ENCODE measurements around the gene USP36.

USP36 gene

DNA sequence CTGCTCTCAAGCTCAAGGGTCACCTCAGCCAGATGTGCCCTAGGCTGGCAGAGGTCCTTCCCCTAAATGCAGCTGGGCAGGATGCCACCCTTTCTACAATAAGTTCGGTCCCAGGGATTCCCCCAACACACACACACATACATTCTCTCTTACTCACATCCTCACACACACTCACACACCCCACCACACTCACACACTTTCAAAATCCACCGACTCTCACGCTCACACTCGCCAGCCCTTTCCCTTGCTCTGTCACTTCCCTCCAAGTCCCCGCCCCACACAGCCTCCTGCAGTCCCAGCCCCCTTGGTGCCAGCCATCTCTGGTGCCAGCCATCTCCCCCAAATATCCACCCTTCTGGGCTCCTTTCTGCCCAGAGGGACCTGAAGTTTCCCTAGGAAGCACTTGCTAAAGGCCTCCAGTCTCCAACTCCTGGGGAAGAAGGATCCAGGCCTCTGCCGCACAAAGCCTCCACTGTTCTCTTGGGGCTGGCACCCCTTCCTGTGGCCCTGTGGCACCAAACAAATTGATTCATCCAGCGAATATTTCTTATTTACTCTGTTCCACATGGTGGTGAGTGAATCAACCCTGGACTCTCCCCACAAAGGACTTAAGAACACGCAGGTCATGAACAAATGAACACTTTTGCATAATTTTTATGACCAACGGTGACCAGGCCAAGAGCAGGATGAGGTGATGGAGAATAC lies 3.8 kb upstream of the USP36 start:
- TF ChIP-seq, protein P1, sequence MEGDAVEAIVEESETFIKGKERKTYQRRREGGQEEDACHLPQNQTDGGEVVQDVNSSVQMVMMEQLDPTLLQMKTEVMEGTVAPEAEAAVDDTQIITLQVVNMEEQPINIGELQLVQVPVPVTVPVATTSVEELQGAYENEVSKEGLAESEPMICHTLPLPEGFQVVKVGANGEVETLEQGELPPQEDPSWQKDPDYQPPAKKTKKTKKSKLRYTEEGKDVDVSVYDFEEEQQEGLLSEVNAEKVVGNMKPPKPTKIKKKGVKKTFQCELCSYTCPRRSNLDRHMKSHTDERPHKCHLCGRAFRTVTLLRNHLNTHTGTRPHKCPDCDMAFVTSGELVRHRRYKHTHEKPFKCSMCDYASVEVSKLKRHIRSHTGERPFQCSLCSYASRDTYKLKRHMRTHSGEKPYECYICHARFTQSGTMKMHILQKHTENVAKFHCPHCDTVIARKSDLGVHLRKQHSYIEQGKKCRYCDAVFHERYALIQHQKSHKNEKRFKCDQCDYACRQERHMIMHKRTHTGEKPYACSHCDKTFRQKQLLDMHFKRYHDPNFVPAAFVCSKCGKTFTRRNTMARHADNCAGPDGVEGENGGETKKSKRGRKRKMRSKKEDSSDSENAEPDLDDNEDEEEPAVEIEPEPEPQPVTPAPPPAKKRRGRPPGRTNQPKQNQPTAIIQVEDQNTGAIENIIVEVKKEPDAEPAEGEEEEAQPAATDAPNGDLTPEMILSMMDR (IDR thresholded peaks at IDR 0.05; ENCODE audit: low read depth, low read length), result no peak
- DNase-seq (ENCODE audit: extremely low read depth, low read depth), result no peak

DNA sequence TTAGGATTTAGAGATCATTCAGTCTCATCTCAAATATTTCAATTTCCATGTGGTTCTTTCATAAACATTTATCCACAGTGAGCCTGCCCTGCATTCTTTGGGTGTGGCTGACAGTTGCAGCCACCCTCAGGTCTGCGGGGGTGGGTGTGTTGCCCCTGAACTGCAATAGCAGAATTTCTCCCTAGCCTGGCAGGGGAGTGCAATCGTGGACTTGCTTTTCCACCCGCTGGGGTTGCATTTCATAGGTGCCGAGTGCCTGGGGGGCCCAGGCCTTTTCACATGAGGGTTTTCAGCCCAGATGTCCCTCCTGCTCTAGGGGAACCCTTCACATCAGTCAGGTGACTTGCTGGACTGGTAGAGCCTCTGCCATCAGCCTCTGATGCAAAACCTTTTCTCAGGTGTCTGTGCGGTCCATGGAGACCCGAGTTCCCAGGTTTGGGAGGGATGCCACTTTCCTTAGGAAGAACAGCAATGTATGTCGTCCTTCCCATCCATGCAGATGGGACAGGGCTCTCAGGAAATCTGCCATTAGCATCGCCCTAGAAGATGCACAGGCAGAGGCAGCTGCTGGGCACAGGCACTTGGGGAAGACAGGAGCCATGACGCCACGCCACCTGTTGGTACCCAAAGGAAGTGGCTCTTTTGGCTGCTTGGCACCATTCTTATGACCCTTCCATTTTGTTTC lies 2.4 kb upstream of the USP36 start:
- TF ChIP-seq, protein P1 (IDR thresholded peaks at IDR 0.05; ENCODE audit: low read depth, low read length), result peak; percentile 32
- DNase-seq (ENCODE audit: extremely low read depth, low read depth), result no peak

DNA sequence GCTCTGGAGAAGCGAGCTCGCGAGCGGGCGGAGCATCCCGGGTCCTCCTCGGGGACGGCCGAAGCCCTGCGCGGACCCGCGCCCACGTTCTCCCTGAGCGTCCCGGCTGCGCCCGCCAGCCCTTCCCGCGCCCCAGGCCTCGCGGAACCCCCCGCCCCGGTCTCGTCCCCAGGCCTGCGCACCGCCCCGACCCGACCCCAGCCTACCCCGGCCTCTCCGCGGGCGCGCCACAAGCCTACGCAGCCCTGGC lies 159 bp downstream of the USP36 start:
- no peak for DNase-seq (ENCODE audit: extremely low read depth, low read depth)
- TF ChIP-seq, protein P1 (IDR thresholded peaks at IDR 0.05; ENCODE audit: low read depth, low read length), result no peak

DNA sequence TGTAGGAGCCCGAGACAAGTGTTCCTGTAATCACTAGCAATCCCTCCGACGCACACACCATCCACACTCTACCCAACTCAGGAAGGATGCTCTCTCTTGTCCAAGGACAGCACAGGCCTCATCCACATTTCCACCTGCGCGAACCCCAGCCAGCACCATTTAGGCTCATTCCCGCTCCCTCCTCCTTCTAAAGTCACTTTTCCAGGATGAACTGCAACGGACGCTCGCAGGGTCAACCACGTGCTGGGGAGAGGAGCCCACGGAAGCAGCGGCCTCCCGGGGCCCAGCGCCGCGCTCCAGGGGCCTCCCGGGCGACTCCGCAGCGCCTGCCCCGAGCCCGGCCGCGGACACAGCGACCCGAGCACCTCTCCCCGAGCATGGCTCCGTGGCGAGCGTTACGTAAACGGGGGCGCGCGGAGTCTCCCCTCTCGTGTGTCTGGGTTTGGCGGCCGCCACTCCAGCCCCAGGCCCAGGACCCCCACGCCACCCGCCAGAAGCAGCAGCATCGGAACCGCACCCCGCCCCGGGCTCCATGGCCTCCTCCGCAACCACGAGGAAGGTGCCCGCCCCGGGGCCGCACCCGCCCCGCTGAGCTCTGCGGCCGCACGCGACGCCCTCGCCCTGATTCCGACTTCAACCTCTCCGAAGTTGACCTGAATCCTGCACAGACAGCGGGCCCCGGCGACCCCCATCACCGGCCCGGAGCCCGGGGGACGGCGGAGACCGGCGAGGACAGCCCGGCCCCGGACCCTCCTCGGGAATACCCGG lies 668 bp downstream of the USP36 start:
- no peak for DNase-seq (ENCODE audit: extremely low read depth, low read depth)
- TF ChIP-seq, protein P1 (IDR thresholded peaks at IDR 0.05; ENCODE audit: low read depth, low read length), result no peak

DNA sequence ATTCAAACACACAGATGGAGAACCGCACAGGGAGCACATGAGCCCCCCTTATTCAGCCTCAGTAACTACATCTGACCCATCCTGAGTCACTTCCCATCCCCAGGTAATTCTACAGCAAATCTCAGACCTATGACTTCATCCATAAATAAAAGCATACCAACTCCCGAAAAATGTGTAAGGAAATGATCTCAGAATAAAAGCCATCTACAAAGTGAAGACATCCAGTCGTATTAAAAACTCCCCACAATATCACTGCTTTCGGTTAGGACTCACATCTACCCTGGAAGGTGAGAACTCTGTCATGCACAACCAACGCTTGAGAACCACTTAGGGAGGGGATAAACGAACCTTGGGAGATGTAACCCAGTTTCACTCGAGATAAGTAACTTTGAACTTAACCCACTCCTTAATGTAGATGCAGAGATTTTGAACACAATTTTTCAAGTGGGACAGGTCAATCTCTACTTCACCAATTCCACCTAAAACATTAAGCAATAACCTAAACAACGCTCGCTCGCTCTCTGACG lies 1.3 kb downstream of the USP36 start:
- TF ChIP-seq, protein P1 (IDR thresholded peaks at IDR 0.05; ENCODE audit: low read depth, low read length), result no peak
- DNase-seq (ENCODE audit: extremely low read depth, low read depth), result no peak

DNA sequence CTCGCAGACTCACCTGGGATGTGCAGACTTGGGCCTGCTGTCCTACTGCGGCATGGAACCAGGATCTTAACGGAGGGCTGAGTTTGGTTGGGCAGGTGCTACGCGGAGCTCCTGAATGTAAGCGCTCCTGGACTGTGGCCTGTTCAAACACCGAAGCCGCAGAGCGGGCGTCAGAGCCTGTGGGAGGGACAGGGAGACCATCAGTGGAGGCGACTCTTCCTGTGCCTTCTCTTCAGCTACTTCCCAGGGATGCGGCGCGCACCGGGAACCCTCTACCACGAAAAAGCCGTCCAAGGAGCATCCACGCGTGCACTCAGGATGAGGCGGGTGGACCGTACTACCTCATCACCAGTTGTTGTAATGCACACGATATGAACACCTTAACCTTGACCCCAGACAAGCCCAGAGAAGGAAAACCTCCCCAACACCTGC lies 2.0 kb downstream of the USP36 start:
- no peak for DNase-seq (ENCODE audit: extremely low read depth, low read depth)
- TF ChIP-seq, protein P1 (IDR thresholded peaks at IDR 0.05; ENCODE audit: low read depth, low read length), result no peak

All from AG09319 (cell line).